Measurements from ENCODE around the gene ERG. TPM values are rescaled to one million over a fixed set of nuclear protein-coding genes. Genes with fewer than 3 reads are reported as not detected.

ERG gene
- total and polyA plus RNA-seq, 2 of the 8 experiments (the other 6 are each of a cell fraction or from before 2014, with no cell fraction given), result 1.0 to 3.0 TPM

GRCh38 chr21:38399103-38399502 lies 99.2 kb downstream of the ERG start:
- H4K5ac ChIP-seq (ENCODE audit: insufficient read length, low read depth, low read length), result no peak overlapping the region
- no peak overlapping the region for H3K9ac ChIP-seq (replicated peaks in 1 of 4; ENCODE audit: extremely low read depth in 1 of 4, low read depth in 3 of 4, low read length in 3 of 4)
- H4K20me1 ChIP-seq (replicated peaks in 1 of 2; ENCODE audit: control insufficient read depth in 1 of 2, insufficient read depth in 2 of 2, low read length in 2 of 2), result no peaks in the 10 kb centered on the region
- CTCF ChIA-PET (ENCODE audit: partially characterized antibody), result interaction anchor here (0.6 to 3.3 kb wide), 5 partner anchors 13 to 229 kb away, joined by 3 to 11 read pairs (median 3); no protein-coding TSS in a partner anchor
- no peak overlapping the region for H2BK120ac ChIP-seq (replicated peaks; ENCODE audit: low read depth, low read length)
- no peak overlapping the region for H2BK15ac ChIP-seq (ENCODE audit: low read length)
- H4K8ac ChIP-seq (ENCODE audit: extremely low read depth, insufficient read depth, low read length), result no peak overlapping the region
- H3K56ac ChIP-seq (replicated peaks; ENCODE audit: insufficient read length, low read depth, low read length), result no peak overlapping the region
- no peaks in the 10 kb centered on the region for H3K36me3 ChIP-seq (ENCODE audit: control insufficient read depth in 2 of 4, insufficient read depth in 4 of 4, low read length in 3 of 4)
- no peak overlapping the region for H3K4ac ChIP-seq (replicated peaks; ENCODE audit: insufficient read length, low read depth, low read length)
- no peak overlapping the region for H2BK12ac ChIP-seq (ENCODE audit: low read depth, low read length)
- H2BK5ac ChIP-seq (ENCODE audit: low read depth, low read length), result no peak overlapping the region
- H3K27me3 ChIP-seq (replicated peaks in 1 of 4; ENCODE audit: control insufficient read depth in 3 of 4, extremely low read depth in 1 of 4, insufficient read depth in 3 of 4, low read length in 3 of 4), result no peaks in the 10 kb centered on the region
- no peaks in the 10 kb centered on the region for H3K9me3 ChIP-seq (ENCODE audit: insufficient read depth in 2 of 2, low read depth in 1 of 2, low read length in 1 of 2)
- H3K18ac ChIP-seq (ENCODE audit: extremely low read depth, low read length), result no peak overlapping the region
- POLR2A ChIA-PET (ENCODE audit: partially characterized antibody), result no interaction called here
- peaks cover 0 to 8% (median 3%) of the 10 kb centered on the region in 4 experiments; a peak in 3 of 7 replicates for H3K4me1 ChIP-seq (replicated peaks in 1 of 4; ENCODE audit: control insufficient read depth in 3 of 4, insufficient read depth in 4 of 4, low read length in 3 of 4)
- no peak overlapping the region for H4K91ac ChIP-seq (replicated peaks; ENCODE audit: insufficient read length, low read length)
- no peak overlapping the region for H3K4me3 ChIP-seq (ENCODE audit: extremely low read depth in 1 of 4, insufficient read depth in 2 of 4, low read depth in 3 of 4, low read length in 4 of 4)
- H3K79me2 ChIP-seq (ENCODE audit: control insufficient read depth in 1 of 2, insufficient read depth in 2 of 2, low read length in 2 of 2), result no peaks in the 10 kb centered on the region
- H3K23me2 ChIP-seq (ENCODE audit: low read depth, low read length), result no peaks in the 10 kb centered on the region
- no peak overlapping the region for H3K4me2 ChIP-seq (ENCODE audit: insufficient read depth in 1 of 2, low read depth in 2 of 2, low read length in 2 of 2)
- no peak overlapping the region for H2AK5ac ChIP-seq (ENCODE audit: low read depth, low read length)
- H3K14ac ChIP-seq (ENCODE audit: insufficient read length), result no peak overlapping the region
- H2BK20ac ChIP-seq (ENCODE audit: low read length), result no peak overlapping the region
- DNase-seq (ENCODE audit: low read depth in 1 of 2, low spot score in 2 of 2) (no peak), FAIRE-seq (no peak)
- H2AFZ ChIP-seq (ENCODE audit: low read length), result no peak overlapping the region
- no peak overlapping the region for H3K23ac ChIP-seq (ENCODE audit: insufficient read length)
- no peak overlapping the region for H3K27ac ChIP-seq (ENCODE audit: low read depth, low read length)
- WGBS, 2 experiments (ENCODE audit: extremely low coverage in 1 of 2, insufficient coverage in 1 of 2, insufficient read length in 1 of 2, insufficient replicate concordance in 2 of 2, low coverage in 1 of 2, low lambda C conversion rate in 2 of 2, missing lambda C conversion rate in 1 of 2), result 92% methylated on average over 3 of the region's 3 CpGs; no CpG with 5 or more reads in 1 of the 2 experiments
- no peaks in the 10 kb centered on the region for H3K79me1 ChIP-seq (ENCODE audit: low read depth, low read length)
- TF ChIP-seq SP2 (IDR thresholded peaks at IDR 0.05; ENCODE audit: low read length) (no peak), GABPA (IDR thresholded peaks at IDR 0.05; ENCODE audit: borderline replicate concordance, insufficient read depth, low read length) (no peak), CTBP2 (IDR thresholded peaks at IDR 0.05; ENCODE audit: borderline replicate concordance, insufficient read depth, insufficient read length, low read length) (no peak), TAF1 (IDR thresholded peaks at IDR 0.05; ENCODE audit: low read depth, low read length) (no peak), BACH1 (IDR thresholded peaks at IDR 0.05; ENCODE audit: low read length) (no peak), ASH2L (IDR thresholded peaks at IDR 0.05; ENCODE audit: low read length) (no peak), GTF2F1 (IDR thresholded peaks at IDR 0.05; ENCODE audit: borderline replicate concordance, low read depth, low read length) (no peak), RXRA (IDR thresholded peaks at IDR 0.05; ENCODE audit: insufficient read depth, low read depth, low read length) (no peak), SP1 (IDR thresholded peaks at IDR 0.05; ENCODE audit: low read depth, low read length) (no peak), E2F6 (IDR thresholded peaks at IDR 0.05) (no peak), PHF8 (conservative IDR thresholded peaks at IDR 0.05; ENCODE audit: low read depth, low read length) (no peak), KDM5A (IDR thresholded peaks at IDR 0.05; ENCODE audit: low read length) (no peak), CREB1 (IDR thresholded peaks at IDR 0.05) (no peak)
- TF ChIP-seq, protein P1, sequence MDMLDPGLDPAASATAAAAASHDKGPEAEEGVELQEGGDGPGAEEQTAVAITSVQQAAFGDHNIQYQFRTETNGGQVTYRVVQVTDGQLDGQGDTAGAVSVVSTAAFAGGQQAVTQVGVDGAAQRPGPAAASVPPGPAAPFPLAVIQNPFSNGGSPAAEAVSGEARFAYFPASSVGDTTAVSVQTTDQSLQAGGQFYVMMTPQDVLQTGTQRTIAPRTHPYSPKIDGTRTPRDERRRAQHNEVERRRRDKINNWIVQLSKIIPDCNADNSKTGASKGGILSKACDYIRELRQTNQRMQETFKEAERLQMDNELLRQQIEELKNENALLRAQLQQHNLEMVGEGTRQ (IDR thresholded peaks at IDR 0.05; ENCODE audit: low read length), result no peak

All from H1 (cell line).